ENCODE data around the gene UTP4. TPM values are rescaled to one million over a fixed set of nuclear protein-coding genes. Genes with fewer than 3 reads are reported as not detected.

Gene UTP4
- total RNA-seq, 2 donors from 2014 or later = 11.4 to 29.6 TPM

DNA sequence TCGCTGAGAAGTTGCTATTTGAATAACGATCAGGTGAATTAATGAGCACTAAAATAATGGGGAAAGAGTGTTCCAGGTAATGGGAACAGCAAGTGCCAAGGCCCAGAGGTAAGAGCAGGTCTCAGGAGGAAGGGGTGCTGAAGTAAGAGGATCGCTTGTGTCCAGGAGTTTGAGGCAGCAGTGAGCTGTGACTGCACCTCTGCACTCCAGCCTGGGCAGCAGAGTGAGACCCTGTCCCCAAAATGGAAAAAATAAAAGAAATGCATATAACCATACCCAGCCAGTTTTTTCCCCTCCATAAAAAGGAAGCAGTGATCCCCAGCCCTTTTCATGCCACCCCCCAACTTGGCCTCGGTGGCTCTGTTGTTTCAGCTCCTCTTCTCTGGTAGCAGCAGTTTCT lies 43.8 kb upstream of the UTP4 start:
- TF ChIP-seq, protein P1, sequence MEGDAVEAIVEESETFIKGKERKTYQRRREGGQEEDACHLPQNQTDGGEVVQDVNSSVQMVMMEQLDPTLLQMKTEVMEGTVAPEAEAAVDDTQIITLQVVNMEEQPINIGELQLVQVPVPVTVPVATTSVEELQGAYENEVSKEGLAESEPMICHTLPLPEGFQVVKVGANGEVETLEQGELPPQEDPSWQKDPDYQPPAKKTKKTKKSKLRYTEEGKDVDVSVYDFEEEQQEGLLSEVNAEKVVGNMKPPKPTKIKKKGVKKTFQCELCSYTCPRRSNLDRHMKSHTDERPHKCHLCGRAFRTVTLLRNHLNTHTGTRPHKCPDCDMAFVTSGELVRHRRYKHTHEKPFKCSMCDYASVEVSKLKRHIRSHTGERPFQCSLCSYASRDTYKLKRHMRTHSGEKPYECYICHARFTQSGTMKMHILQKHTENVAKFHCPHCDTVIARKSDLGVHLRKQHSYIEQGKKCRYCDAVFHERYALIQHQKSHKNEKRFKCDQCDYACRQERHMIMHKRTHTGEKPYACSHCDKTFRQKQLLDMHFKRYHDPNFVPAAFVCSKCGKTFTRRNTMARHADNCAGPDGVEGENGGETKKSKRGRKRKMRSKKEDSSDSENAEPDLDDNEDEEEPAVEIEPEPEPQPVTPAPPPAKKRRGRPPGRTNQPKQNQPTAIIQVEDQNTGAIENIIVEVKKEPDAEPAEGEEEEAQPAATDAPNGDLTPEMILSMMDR (IDR thresholded peaks at IDR 0.05) = no peak
- Histone ChIP-seq H3K9me3 (no peaks in the 10 kb centered on the region), H3K27ac (no peak overlapping the region), H3K27me3 (no peaks in the 10 kb centered on the region), H3K4me3 (no peak overlapping the region), H3K4me1 (peaks cover 0 to 7% of the 10 kb centered on the region in 2 donors), H3K36me3 (no peaks in the 10 kb centered on the region)
- no peak for DNase-seq (ENCODE audit: low spot score)

DNA sequence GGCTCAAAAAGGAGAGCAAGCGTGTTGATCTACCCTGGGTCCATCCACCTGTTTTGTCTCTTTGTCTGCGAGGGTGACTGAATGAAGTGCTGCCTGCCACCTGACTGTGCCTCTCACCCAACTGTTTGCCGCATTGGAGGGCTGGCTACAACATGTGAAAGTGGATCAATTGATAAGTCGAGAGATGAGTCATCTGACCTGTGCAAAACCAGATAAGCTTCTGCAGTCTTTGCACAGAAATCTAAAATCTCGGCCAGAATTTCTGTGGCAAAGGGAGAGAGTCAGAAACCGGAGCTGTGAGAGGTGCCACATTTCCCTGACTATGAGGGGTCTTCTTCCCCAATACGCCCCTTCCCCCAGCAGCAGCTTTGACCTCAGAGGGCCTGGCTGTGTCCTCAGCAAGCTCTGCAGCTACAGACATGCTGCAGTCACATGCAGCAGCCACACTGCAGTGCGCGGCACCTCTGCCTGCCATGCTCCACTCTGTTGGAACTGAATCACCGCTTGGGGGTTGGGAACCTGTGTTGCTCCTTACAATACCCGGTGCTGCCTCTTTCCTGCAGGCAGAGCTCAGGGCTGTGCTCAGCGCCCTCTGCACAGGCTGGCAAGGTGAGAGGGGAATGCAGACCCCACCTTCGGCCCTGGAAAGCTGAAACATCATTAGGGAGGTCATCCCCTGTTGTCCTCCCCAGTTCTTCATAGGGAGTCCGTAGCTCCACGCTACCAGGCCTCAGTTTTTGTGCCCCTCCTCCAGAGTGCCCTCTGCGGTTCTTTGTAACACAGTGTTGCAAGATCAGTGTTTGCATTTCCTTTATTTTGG lies 43.1 kb upstream of the UTP4 start:
- H3K27me3 ChIP-seq = no peaks in the 10 kb centered on the region
- TF ChIP-seq, protein P1 (IDR thresholded peaks at IDR 0.05) = no peak
- H3K4me3 ChIP-seq = no peak overlapping the region
- H3K27ac ChIP-seq = no peak overlapping the region
- no peaks in the 10 kb centered on the region for H3K36me3 ChIP-seq
- H3K9me3 ChIP-seq = no peaks in the 10 kb centered on the region
- DNase-seq (ENCODE audit: low spot score) = no peak
- H3K4me1 ChIP-seq = peaks cover 0 to 4% of the 10 kb centered on the region in 2 donors

DNA sequence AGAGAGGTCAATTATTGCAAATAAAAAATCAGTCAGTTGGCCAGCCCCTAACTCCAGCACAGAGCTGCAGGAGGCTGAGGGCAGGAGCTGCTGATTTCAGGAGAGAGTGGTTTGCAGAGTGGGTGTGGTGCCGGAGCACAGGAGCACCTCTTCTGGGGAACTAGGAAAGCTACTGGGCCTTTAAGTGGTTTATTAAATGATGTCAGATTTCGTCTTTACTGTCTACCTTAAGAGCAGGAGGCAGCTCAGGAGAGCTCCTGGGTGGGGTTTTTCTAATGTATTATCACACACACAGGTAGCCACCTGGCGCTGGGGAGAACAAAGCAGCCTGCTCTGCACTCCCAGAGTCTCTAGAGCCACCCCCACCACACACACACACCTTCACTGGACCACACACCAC lies 38.5 kb upstream of the UTP4 start:
- TF ChIP-seq, protein P1 (IDR thresholded peaks at IDR 0.05) = no peak

DNA sequence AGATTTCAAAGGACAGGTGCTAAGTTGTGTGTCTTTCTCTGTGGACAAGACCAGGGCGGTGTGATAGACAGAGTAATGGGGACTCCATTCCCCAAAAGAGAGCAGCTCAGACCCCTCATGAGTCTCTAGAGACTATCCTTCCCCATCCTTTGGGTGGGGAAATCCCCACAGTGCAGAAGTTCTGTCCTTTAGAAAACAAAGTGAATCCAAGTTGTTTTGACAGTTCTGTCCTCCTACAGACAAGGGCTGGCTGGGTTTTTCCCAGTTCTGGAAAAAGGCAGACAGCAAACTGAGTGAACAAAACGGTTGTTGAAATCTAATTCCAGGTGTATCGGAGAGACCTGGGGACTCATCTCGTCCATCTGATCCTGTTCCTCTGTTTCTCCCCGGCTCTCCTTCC lies 37.9 kb upstream of the UTP4 start:
- H3K4me3 ChIP-seq = no peak overlapping the region
- H3K9me3 ChIP-seq = no peaks in the 10 kb centered on the region
- no peaks in the 10 kb centered on the region for H3K36me3 ChIP-seq
- no peak for DNase-seq (ENCODE audit: low spot score)
- H3K27ac ChIP-seq = no peak overlapping the region
- H3K27me3 ChIP-seq = no peaks in the 10 kb centered on the region
- TF ChIP-seq, protein P1 (IDR thresholded peaks at IDR 0.05) = no peak
- no peaks in the 10 kb centered on the region for H3K4me1 ChIP-seq

More for the DNA sequence above, 38.5 kb upstream of the UTP4 start:
- H3K4me1 ChIP-seq = no peaks in the 10 kb centered on the region
- H3K9me3 ChIP-seq = no peaks in the 10 kb centered on the region
- no peaks in the 10 kb centered on the region for H3K27me3 ChIP-seq
- DNase-seq (ENCODE audit: low spot score) = no peak
- H3K27ac ChIP-seq = no peak overlapping the region
- H3K4me3 ChIP-seq = no peak overlapping the region
- H3K36me3 ChIP-seq = no peaks in the 10 kb centered on the region

DNA sequence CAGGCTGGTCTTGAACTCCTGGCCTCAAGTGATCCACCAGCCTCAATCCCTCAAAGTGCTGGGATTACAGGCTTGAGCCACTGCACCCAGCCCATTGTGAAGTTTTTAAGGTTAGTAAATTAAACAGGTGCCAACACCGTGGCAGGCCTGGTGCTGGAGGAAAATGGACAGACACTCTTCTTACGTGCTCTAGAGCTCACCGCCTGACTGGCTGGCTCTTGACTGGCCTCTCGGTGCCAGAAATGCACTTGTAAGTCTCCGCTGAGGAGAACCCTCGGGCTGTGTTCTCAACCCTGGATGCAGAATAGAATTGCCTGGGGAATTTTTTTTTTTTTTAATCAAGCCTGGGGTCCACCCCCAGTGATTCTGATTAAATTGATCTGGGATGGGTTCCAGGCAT lies 37.3 kb upstream of the UTP4 start:
- no peak overlapping the region for H3K27ac ChIP-seq
- TF ChIP-seq, protein P1 (IDR thresholded peaks at IDR 0.05) = no peak
- H3K36me3 ChIP-seq = no peaks in the 10 kb centered on the region
- no peaks in the 10 kb centered on the region for H3K27me3 ChIP-seq
- H3K4me3 ChIP-seq = no peak overlapping the region
- no peak for DNase-seq (ENCODE audit: low spot score)
- no peaks in the 10 kb centered on the region for H3K4me1 ChIP-seq
- H3K9me3 ChIP-seq = no peaks in the 10 kb centered on the region
